NCI-H2029 (cell line): ENCODE results near the gene INCENP.

Source experiments
- DNase-seq: peaks from one replicate; lab custom pipeline; 2025; lab: John Stamatoyannopoulos, UW

The INCENP gene

GRCh38 chr11:62141111-62142042 is 17.6 kb downstream of the INCENP start:
- no peak for DNase-seq

GRCh38 chr11:62142043-62142375 is 18.2 kb downstream of the INCENP start:
- no peak for DNase-seq

GRCh38 chr11:62142921-62143320 is 19.1 kb downstream of the INCENP start:
- DNase-seq = no peak

GRCh38 chr11:62143727-62144126 is 19.9 kb downstream of the INCENP start:
- no peak for DNase-seq

- DNase-seq = no peak
Observed at GRCh38 chr11:62144641-62145255, 20.9 kb downstream of the INCENP start.

- DNase-seq = no peak
Observed at GRCh38 chr11:62145261-62145871, 21.6 kb downstream of the INCENP start.

- DNase-seq = no peak
Observed at GRCh38 chr11:62146476-62147200, 22.8 kb downstream of the INCENP start.

- no peak for DNase-seq
Observed at GRCh38 chr11:62147545-62147944, 23.7 kb downstream of the INCENP start.

GRCh38 chr11:62148271-62148980 is 24.6 kb downstream of the INCENP start:
- no peak for DNase-seq

- DNase-seq = no peak
Observed at GRCh38 chr11:62149986-62150886, 26.4 kb downstream of the INCENP start.

GRCh38 chr11:62150887-62151736 is 27.3 kb downstream of the INCENP start:
- no peak for DNase-seq

- DNase-seq = no peak
Observed at GRCh38 chr11:62151737-62152102, 27.9 kb downstream of the INCENP start.

- no peak for DNase-seq
Observed at GRCh38 chr11:62152245-62153086, 28.7 kb downstream of the INCENP start.

GRCh38 chr11:62153087-62153395 is 29.2 kb downstream of the INCENP start:
- DNase-seq = no peak

GRCh38 chr11:62153617-62154016 is 29.8 kb downstream of the INCENP start:
- no peak for DNase-seq

- DNase-seq = no peak
Observed at GRCh38 chr11:62157603-62158002, 33.8 kb downstream of the INCENP start.

GRCh38 chr11:62166371-62166770 is 42.6 kb downstream of the INCENP start:
- no peak for DNase-seq

GRCh38 chr11:62169448-62169847 is 45.6 kb downstream of the INCENP start:
- no peak for DNase-seq

- no peak for DNase-seq
Observed at GRCh38 chr11:62169935-62170334, 46.1 kb downstream of the INCENP start.
